Measurements from ENCODE around the gene FYB1.

FYB1 gene

GRCh38 chr5:39169081-39169480, 50.3 kb downstream of the FYB1 start:
- H3K4me3 ChIP-seq (ENCODE audit: low read depth, low read length): no peak overlapping the region
- no peak for DNase-seq (ENCODE audit: low read depth)
- no peak for TF ChIP-seq CTCF (IDR thresholded peaks at IDR 0.05; ENCODE audit: insufficient read depth, low read depth, low read length, missing control alignments)

- no peak for DNase-seq (ENCODE audit: low read depth)
- H3K4me3 ChIP-seq (ENCODE audit: low read depth, low read length): no peak overlapping the region
- TF ChIP-seq CTCF (IDR thresholded peaks at IDR 0.05; ENCODE audit: insufficient read depth, low read depth, low read length, missing control alignments): no peak
These were observed 51.4 kb downstream of the FYB1 start for GRCh38 chr5:39167972-39168342.

- no peak for DNase-seq (ENCODE audit: low read depth)
- no peak for TF ChIP-seq CTCF (IDR thresholded peaks at IDR 0.05; ENCODE audit: insufficient read depth, low read depth, low read length, missing control alignments)
- H3K4me3 ChIP-seq (ENCODE audit: low read depth, low read length): no peak overlapping the region
These were observed 52.0 kb downstream of the FYB1 start for GRCh38 chr5:39167141-39167971.

GRCh38 chr5:39164529-39165402, 54.6 kb downstream of the FYB1 start:
- no peak for DNase-seq (ENCODE audit: low read depth)
- TF ChIP-seq CTCF (IDR thresholded peaks at IDR 0.05; ENCODE audit: insufficient read depth, low read depth, low read length, missing control alignments): no peak

GRCh38 chr5:39164016-39164415, 55.3 kb downstream of the FYB1 start:
- TF ChIP-seq CTCF (IDR thresholded peaks at IDR 0.05; ENCODE audit: insufficient read depth, low read depth, low read length, missing control alignments): no peak
- H3K4me3 ChIP-seq (ENCODE audit: low read depth, low read length): no peak overlapping the region
- no peak for DNase-seq (ENCODE audit: low read depth)

More at GRCh38 chr5:39164529-39165402, 54.6 kb downstream of the FYB1 start:
- no peak overlapping the region for H3K4me3 ChIP-seq (ENCODE audit: low read depth, low read length)

GRCh38 chr5:39161578-39161977, 57.8 kb downstream of the FYB1 start:
- no peak for TF ChIP-seq CTCF (IDR thresholded peaks at IDR 0.05; ENCODE audit: insufficient read depth, low read depth, low read length, missing control alignments)
- DNase-seq (ENCODE audit: low read depth): no peak
- H3K4me3 ChIP-seq (ENCODE audit: low read depth, low read length): no peak overlapping the region

Data from GM12865 (cell line).